HCT116 (cell line): ENCODE data around the gene ADH1C. TPM values are rescaled to one million over a fixed set of nuclear protein-coding genes. Genes with fewer than 3 reads are reported as not detected.

ENCODE experiments used
- ATAC-seq: fragments of 200-7000 bp; cut with Tn5 transposase; 2 replicates; pipeline ENCODE4 v1.9.1; 2020; ENCODE audit warnings: mild to moderate bottlenecking, moderate library complexity
- BruUV-seq: library from RNA; stranded (reverse); fragments of 400-500 nt; replicated peaks from 2 replicates; lab custom pipeline; 2021; lab: Mats Ljungman, UMichigan
- CTCF ChIA-PET: fragments of 300-600 bp; sonication (Branson Sonifier 250); formaldehyde crosslinking; loops from one replicate; lab custom pipeline; 2021; ENCODE audit warnings: antibody characterized with exemption; lab: Charles Lee
- POLR2A ChIA-PET: fragments of 300-600, 350-600 bp; sonication (Branson Sonifier 250); formaldehyde crosslinking; loops from one replicate; lab custom pipeline; 2021; ENCODE audit warnings: antibody characterized with exemption; lab: Charles Lee
- RAD21 ChIA-PET, 2 experiments: fragments of 300-600 bp; sonication (Branson Sonifier 250); formaldehyde crosslinking; loops; one replicate each; lab custom pipeline; 2023; ENCODE audit warnings: low total read pairs in 2 of 2; ENCODE audit not compliant: uncharacterized antibody in 2 of 2, unreplicated experiment in 2 of 2, low non-redundant PET in 1 of 2; lab: Charles Lee
- DNase-seq: peaks from one replicate; pipeline ENCODE4 v3.0.0-alpha.2; 2010; ENCODE audit warnings: low read depth, low spot score
- H2AFZ ChIP-seq: fragments of 200-600 bp; shearing (Covaris generic), sonication (generic); 2 replicates; pipeline ENCODE4 v1.6.1; 2017; ENCODE audit warnings: low read depth, mixed run types, mixed read lengths, antibody characterized with exemption, low read length; ENCODE audit not compliant: poor library complexity, severe bottlenecking
- H3K27ac ChIP-seq: 2 replicates; pipeline ENCODE4 v1.5.1; 2012; ENCODE audit warnings: low read depth, low read length
- H3K27me3 ChIP-seq: fragments of 200-600 bp; sonication (generic); 2 replicates; pipeline ENCODE4 v1.6.1; 2016; ENCODE audit warnings: mixed run types, low read length, mixed read lengths; ENCODE audit not compliant: insufficient read depth
- H3K36me3 ChIP-seq, 2 experiments: fragments of 200-500 bp in 1 of 2; fragments of 200-600 bp in 1 of 2; sonication (Bioruptor generic) in 1 of 2; sonication (generic) in 1 of 2; 2 replicates each; pipeline versions ENCODE4 v1.5.1 to v1.6.1; 2014 to 2016; ENCODE audit warnings: low read length in 2 of 2, inconsistent platforms in 1 of 2, mixed read lengths in 1 of 2, mixed run types in 1 of 2; ENCODE audit not compliant: insufficient read depth in 2 of 2, control insufficient read depth in 1 of 2
- H3K4me1 ChIP-seq, 2 experiments: fragments of 200-600 bp in 1 of 2; sonication (generic) in 1 of 2; 2 replicates each; pipeline versions ENCODE4 v1.5.1 to v1.6.1; 2012 to 2017; ENCODE audit warnings: low read length in 2 of 2, inconsistent platforms in 1 of 2, mild to moderate bottlenecking in 1 of 2, mixed read lengths in 1 of 2, mixed run types in 1 of 2, moderate library complexity in 1 of 2; ENCODE audit not compliant: insufficient read depth in 2 of 2, control insufficient read depth in 1 of 2
- H3K4me2 ChIP-seq: fragments of 200-600 bp; sonication (generic); 2 replicates; pipeline ENCODE4 v1.6.1; 2017; ENCODE audit warnings: mixed run types, low read length, mixed read lengths
- H3K4me3 ChIP-seq, 2 experiments: fragments of 200-600 bp in 1 of 2; sonication (generic) in 1 of 2; replicated peaks in 1 of 2; 2 replicates each; pipeline ENCODE4 v1.5.1; 2011 to 2016; ENCODE audit warnings: low read length in 2 of 2, control low read depth in 1 of 2, low read depth in 1 of 2, mild to moderate bottlenecking in 1 of 2, mixed read lengths in 1 of 2, mixed run types in 1 of 2
- H3K79me2 ChIP-seq: fragments of 200-600 bp; sonication (generic); 2 replicates; pipeline ENCODE4 v1.6.1; 2017; ENCODE audit warnings: mild to moderate bottlenecking, mixed run types, low read length, moderate library complexity, mixed read lengths; ENCODE audit not compliant: insufficient read depth
- H3K9ac ChIP-seq: fragments of 200-600 bp; sonication (generic); 2 replicates; pipeline ENCODE4 v1.6.1; 2016; ENCODE audit warnings: low read length, mixed read lengths
- H3K9me2 ChIP-seq: fragments of 200-600 bp; sonication (generic), shearing (Covaris generic); 2 replicates; pipeline ENCODE4 v1.6.1; 2017; ENCODE audit warnings: mixed run types, mild to moderate bottlenecking, moderate library complexity; ENCODE audit not compliant: insufficient read depth
- H3K9me3 ChIP-seq, 2 experiments: fragments of 200-500 bp in 1 of 2; fragments of 200-600 bp in 1 of 2; sonication (Bioruptor generic) in 1 of 2; sonication (generic) in 1 of 2; 2 replicates each; pipeline ENCODE4 v1.6.1; 2014 to 2017; ENCODE audit warnings: low read length in 2 of 2, mixed read lengths in 2 of 2, inconsistent platforms in 1 of 2, low read depth in 1 of 2, mild to moderate bottlenecking in 1 of 2, mixed run types in 1 of 2, moderate library complexity in 1 of 2; ENCODE audit not compliant: control insufficient read depth in 1 of 2, insufficient read depth in 1 of 2
- H4K20me1 ChIP-seq: fragments of 200-600 bp; sonication (generic), shearing (Covaris generic); 2 replicates; pipeline ENCODE4 v1.6.1; 2017; ENCODE audit warnings: mixed run types, mild to moderate bottlenecking, moderate library complexity; ENCODE audit not compliant: insufficient read depth
- CBX3 ChIP-seq: IDR thresholded peaks from 2 replicates; pipeline ENCODE4 v1.6.1; 2012; ENCODE audit warnings: low read depth
- CEBPB ChIP-seq: IDR thresholded peaks from 2 replicates; pipeline ENCODE4 v1.6.1; 2012; ENCODE audit warnings: low read depth
- EGR1 ChIP-seq: IDR thresholded peaks from 2 replicates; pipeline ENCODE4 v1.6.1; 2012; ENCODE audit warnings: low read depth
- ELF1 ChIP-seq: IDR thresholded peaks from 2 replicates; pipeline ENCODE4 v1.6.1; 2012; ENCODE audit warnings: low read depth, borderline replicate concordance
- EZH2 ChIP-seq: fragments of 200-600 bp; sonication (generic); IDR thresholded peaks from 2 replicates; pipeline ENCODE4 v1.6.1; 2017; ENCODE audit warnings: antibody characterized with exemption, mixed run types
- EZH2phosphoT487 ChIP-seq: fragments of 200-600 bp; IDR thresholded peaks from 2 replicates; pipeline ENCODE4 v1.6.1; 2018; ENCODE audit warnings: antibody characterized with exemption, borderline replicate concordance
- FOSL1 ChIP-seq: IDR thresholded peaks from 2 replicates; pipeline ENCODE4 v1.6.1; 2012; ENCODE audit warnings: low read depth
- JUND ChIP-seq: IDR thresholded peaks from 2 replicates; pipeline ENCODE4 v1.6.1; 2012
- MAX ChIP-seq: IDR thresholded peaks from 2 replicates; pipeline ENCODE4 v1.6.1; 2012
- POLR2A ChIP-seq: IDR thresholded peaks from 2 replicates; pipeline ENCODE4 v1.7.0; 2011; ENCODE audit warnings: borderline replicate concordance; ENCODE audit not compliant: insufficient read depth, insufficient read length; ENCODE audit errors: extremely low read depth
- POLR2AphosphoS5 ChIP-seq: IDR thresholded peaks from 2 replicates; pipeline ENCODE4 v1.6.1; 2011; ENCODE audit warnings: mild to moderate bottlenecking, low read depth, low read length, moderate library complexity
- RAD21 ChIP-seq: IDR thresholded peaks from 2 replicates; pipeline ENCODE4 v1.6.1; 2012; ENCODE audit warnings: low read depth, mild to moderate bottlenecking
- SIN3A ChIP-seq: IDR thresholded peaks from 2 replicates; pipeline ENCODE4 v1.6.1; 2012; ENCODE audit warnings: low read depth
- SP1 ChIP-seq: IDR thresholded peaks from 2 replicates; pipeline ENCODE4 v1.6.1; 2012; ENCODE audit warnings: low read depth
- SRF ChIP-seq: IDR thresholded peaks from 2 replicates; pipeline ENCODE4 v1.6.1; 2012; ENCODE audit warnings: low read depth
- TCF7L2 ChIP-seq: IDR thresholded peaks from 2 replicates; pipeline ENCODE4 v1.7.0; 2011; ENCODE audit warnings: borderline replicate concordance, inconsistent platforms; ENCODE audit not compliant: insufficient read depth, insufficient read length; ENCODE audit errors: extremely low read depth
- YY1 ChIP-seq: IDR thresholded peaks from 2 replicates; pipeline ENCODE4 v1.6.1; 2011; ENCODE audit warnings: low read length, low read depth, moderate library complexity, mild to moderate bottlenecking; ENCODE audit not compliant: insufficient replicate concordance; ENCODE audit errors: extremely low read depth
- ZBTB33 ChIP-seq: IDR thresholded peaks from 2 replicates; pipeline ENCODE4 v1.6.1; 2011; ENCODE audit warnings: mild to moderate bottlenecking, low read length, moderate library complexity; ENCODE audit not compliant: insufficient replicate concordance; ENCODE audit errors: extremely low read depth
- ZNF274 ChIP-seq: fragments of 200-500 bp; sonication (Bioruptor generic); IDR thresholded peaks from 2 replicates; pipeline ENCODE4 v1.6.1; 2014; ENCODE audit warnings: mild to moderate bottlenecking, low read depth, low read length, inconsistent platforms
- intact Hi-C: fragments of 100-400 bp; cut with micrococcal nuclease; formaldehyde crosslinking; loops from 2 replicates; pipeline ENCODE4 v1.10.0; 2022
- total RNA-seq: library from RNA; stranded (reverse); gene quantifications from one replicate; pipeline ENCODE4 v1.2.1, GENCODE V29; 2021; ENCODE audit not compliant: unreplicated experiment

The ADH1C gene
- total RNA-seq, 1 experiment from 2014 or later, result not detected

- H3K9ac ChIP-seq, result no peak overlapping the region
- no peak overlapping the region for H3K4me3 ChIP-seq
- intact Hi-C loops, result no loop called here
- no peaks in the 10 kb centered on the region; the same call in 1 of the 2 replicates for H3K9me2 ChIP-seq
- ChIA-PET POLR2A (no interaction called here), RAD21 (no interaction called here), CTCF (no interaction called here)
- ATAC-seq, result no peak
- no peak for DNase-seq
- no peaks in the 10 kb centered on the region for H3K36me3 ChIP-seq
- H3K27me3 ChIP-seq, result no peaks in the 10 kb centered on the region
- BruUV-seq, result no TSS peak
- H4K20me1 ChIP-seq, result no peaks in the 10 kb centered on the region
- no peak overlapping the region for H3K4me2 ChIP-seq
- TF ChIP-seq EGR1, result no peak
- TF ChIP-seq EZH2, result no peak
- no peaks in the 10 kb centered on the region for H3K9me3 ChIP-seq
- no peak overlapping the region for H2AFZ ChIP-seq
- no peak overlapping the region for H3K27ac ChIP-seq
- H3K79me2 ChIP-seq, result no peaks in the 10 kb centered on the region
- H3K4me1 ChIP-seq, result no peaks in the 10 kb centered on the region
These were observed 36.7 kb downstream of the ADH1C start for GRCh38 chr4:99315839-99316238.

- no TSS peak for BruUV-seq
- no peak for DNase-seq
- H3K27me3 ChIP-seq, result no peaks in the 10 kb centered on the region
- H3K4me1 ChIP-seq, result no peaks in the 10 kb centered on the region
- H2AFZ ChIP-seq, result no peak overlapping the region
- POLR2A ChIA-PET, result no interaction called here
- no peaks in the 10 kb centered on the region; the same call in 1 of the 2 replicates for H3K9me2 ChIP-seq
- H3K36me3 ChIP-seq, result no peaks in the 10 kb centered on the region
- intact Hi-C loops, result no loop called here
- RAD21 ChIA-PET, result no interaction called here
- H4K20me1 ChIP-seq, result no peaks in the 10 kb centered on the region
- TF ChIP-seq ZBTB33, result no peak
- TF ChIP-seq EZH2, result no peak
- no peak for TF ChIP-seq EGR1
- no peak for TF ChIP-seq JUND
- no peak for TF ChIP-seq POLR2A
- TF ChIP-seq ZNF274, result no peak
- TF ChIP-seq TCF7L2, result no peak
- no peak for TF ChIP-seq SP1
- TF ChIP-seq RAD21, result no peak
- TF ChIP-seq MAX, result no peak
- no peak for TF ChIP-seq CBX3
- TF ChIP-seq YY1, result no peak
- TF ChIP-seq ELF1, result no peak
- TF ChIP-seq POLR2AphosphoS5, result no peak
- TF ChIP-seq SRF, result no peak
- TF ChIP-seq SIN3A, result no peak
- no peak for TF ChIP-seq FOSL1
- TF ChIP-seq EZH2phosphoT487, result no peak
- TF ChIP-seq CEBPB, result no peak
- H3K4me3 ChIP-seq, result no peak overlapping the region
- no peaks in the 10 kb centered on the region for H3K79me2 ChIP-seq
- no peaks in the 10 kb centered on the region for H3K9me3 ChIP-seq
- no peak overlapping the region for H3K9ac ChIP-seq
- no peak overlapping the region for H3K4me2 ChIP-seq
- ATAC-seq, result no peak
- CTCF ChIA-PET, result no interaction called here
- H3K27ac ChIP-seq, result no peak overlapping the region
These were observed 38.3 kb downstream of the ADH1C start for GRCh38 chr4:99314211-99314610.
